Fibroblast of the aortic adventitia (primary cell): ENCODE measurements around the gene SAT2. TPM values are rescaled to one million over a fixed set of nuclear protein-coding genes. Genes with fewer than 3 reads are reported as not detected.

ENCODE experiments used
- DNase-seq: peaks from one replicate; pipeline ENCODE4 v3.0.0-alpha.2; 2010; ENCODE audit warnings: low read depth
- H3K4me3 ChIP-seq: 2 replicates; pipeline ENCODE4 v1.5.1; 2011; ENCODE audit warnings: low read depth, mild to moderate bottlenecking, control low read depth, low read length, moderate library complexity
- CTCF ChIP-seq: IDR thresholded peaks from 2 replicates; pipeline ENCODE4 v1.5.1; 2011; ENCODE audit warnings: mild to moderate bottlenecking, low read length, control low read depth, inconsistent platforms; ENCODE audit not compliant: insufficient read depth
- total RNA-seq: library from RNA; depleted of rRNA; stranded (reverse); fragments of >200 nt; gene quantifications from 2 replicates; pipeline ENCODE4 v1.2.3, GENCODE V29; 2012; ENCODE audit warnings: low replicate concordance

Gene SAT2
- total RNA-seq, 1 donor: 34.5 TPM

DNA sequence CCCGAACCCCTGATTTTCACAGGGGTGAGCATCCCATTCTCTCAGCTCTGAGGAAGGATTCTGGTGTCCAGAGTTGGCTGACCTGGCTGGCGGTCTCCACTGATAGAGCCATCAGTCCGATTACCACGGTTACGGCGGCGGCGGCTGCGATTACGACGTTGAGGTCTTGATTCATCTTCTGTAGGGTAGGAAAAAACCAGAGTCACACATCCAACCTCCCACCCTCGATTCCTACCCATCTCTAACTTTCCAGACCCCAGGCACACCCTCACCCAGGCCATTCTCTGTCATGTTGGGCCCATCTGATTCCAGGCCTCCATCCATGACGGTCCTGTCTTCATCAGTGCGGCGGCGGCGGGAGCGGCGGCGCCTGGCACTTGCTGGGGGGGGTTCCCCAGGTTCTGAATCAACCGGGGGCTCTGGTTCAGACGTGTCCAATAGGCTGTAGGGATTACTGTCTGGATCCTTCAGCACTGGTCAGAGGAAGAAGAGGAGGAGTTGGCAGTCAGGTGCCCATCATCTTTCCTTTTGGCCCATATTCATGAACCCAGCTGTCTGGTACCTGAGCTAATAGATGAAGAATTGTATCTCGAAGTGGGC lies 35.1 kb downstream of the SAT2 start:
- no peak for DNase-seq
- no peak overlapping the region for H3K4me3 ChIP-seq
- TF ChIP-seq CTCF: no peak

DNA sequence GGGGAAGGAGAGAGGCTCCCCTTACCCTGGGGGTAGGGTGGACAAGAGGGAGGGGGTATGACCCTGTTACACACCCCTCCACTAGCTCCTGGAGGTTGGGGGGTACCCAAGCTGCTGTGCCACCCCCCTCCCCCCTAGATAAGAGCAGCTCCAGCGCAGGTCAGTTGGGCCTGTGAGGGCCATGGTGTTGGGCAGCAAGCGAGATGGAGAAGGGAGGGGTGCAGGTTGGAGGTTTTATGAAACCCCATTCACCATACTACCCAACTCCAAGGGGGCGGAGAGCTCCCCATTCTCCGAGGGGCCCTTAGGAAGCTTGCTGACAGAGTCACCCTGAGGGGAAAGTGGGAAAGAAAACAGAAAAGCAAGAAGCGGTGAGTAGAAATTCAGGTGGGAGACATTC lies 36.0 kb downstream of the SAT2 start:
- no peak for DNase-seq
- no peak for TF ChIP-seq CTCF
- H3K4me3 ChIP-seq: no peak overlapping the region

- peak; percentile 57 for DNase-seq
- H3K4me3 ChIP-seq: no peak overlapping the region
- TF ChIP-seq CTCF: no peak
Measured at GRCh38 chr17:7590743-7591142, 36.9 kb downstream of the SAT2 start.

DNA sequence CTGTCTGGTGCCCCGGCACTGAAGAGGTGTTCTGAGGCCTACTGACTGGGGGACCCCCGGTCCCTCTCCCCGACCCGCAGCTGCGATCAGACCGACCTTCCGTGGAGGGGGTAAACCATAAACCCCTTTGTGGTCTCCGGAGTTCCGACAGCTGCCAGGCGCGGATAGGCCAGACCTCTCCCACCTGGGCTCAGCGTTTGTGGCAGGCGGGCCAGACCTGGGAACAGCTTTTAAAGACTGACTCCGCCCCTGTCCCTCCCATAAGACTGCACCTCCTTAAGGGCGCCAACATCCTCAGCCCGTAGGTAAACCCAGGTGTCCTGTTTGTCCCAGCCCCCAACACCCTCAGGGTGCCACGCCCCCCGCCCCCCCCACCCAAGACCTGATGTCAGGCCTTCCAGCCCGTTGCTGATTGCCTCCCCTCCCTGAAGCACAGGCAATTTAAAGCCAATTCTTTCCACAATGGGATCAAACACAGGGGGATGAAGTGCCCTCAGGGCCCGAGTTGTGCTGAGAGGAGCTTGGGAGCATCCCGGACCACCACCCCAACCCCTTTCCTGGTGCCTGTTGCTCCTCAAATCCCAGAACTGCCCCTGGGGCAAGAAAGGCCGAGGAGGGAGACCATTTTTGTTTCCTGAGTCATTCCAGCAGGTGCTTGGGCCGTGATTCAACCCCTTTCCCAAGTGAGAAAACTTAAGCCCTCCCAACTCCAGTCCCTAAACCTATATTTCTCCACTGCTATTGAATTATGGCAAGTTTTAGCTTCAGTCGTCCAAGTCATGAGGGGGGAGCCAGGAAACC lies 37.5 kb downstream of the SAT2 start, which contains the start of gene SOX15:
TSS of gene SOX15 (minus strand) at position 204 of the 801 bp plus-strand sequence. CDS start 418 bp downstream, outside the sequence.
- TF ChIP-seq CTCF: no peak
- DNase-seq: no peak
- peak within 1 kb of the TSS; percentile 38 for H3K4me3 ChIP-seq

- DNase-seq: peak; percentile 88
- TF ChIP-seq CTCF: peak; percentile 88
- peak overlapping the region; percentile 38 for H3K4me3 ChIP-seq
Measured at GRCh38 chr17:7589204-7589868, 38.3 kb downstream of the SAT2 start.

DNA sequence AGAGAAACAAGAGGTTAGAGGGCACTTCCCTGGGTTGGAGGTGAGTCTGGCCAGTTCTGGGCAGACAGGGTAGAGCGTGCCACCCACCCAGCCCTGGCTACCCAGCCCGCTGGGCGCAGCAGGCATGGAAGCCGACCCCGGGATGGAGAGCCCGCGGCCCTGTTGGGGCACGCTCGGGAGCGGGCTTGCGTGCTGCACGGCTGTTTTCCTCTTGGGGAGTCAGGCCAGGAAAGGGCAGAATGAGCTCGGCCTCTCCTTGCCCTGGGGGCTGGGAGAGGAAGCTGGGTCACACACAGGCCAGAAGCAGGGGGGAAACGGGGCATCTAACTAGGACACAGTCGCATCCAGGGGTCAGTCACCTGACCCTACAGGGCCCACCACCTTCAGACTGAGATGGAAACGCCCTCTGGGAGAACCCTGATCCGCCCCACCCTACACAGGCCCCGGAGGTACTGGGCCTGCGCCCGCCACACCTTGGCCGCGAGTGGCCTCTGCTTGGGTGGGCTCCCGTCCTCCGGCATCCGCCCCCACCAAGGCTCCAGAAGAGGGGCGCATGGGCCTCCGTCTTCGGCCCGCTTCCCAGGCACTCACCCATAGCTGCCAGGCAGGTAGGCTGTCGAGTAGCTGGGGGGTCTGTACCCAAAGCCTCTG lies 38.9 kb downstream of the SAT2 start:
- peak overlapping the region; percentile 38 for H3K4me3 ChIP-seq
- no peak for TF ChIP-seq CTCF
- no peak for DNase-seq
